GM21619 (cell line): Measurements from ENCODE around the gene TMEM255B.
"Not testable (repeated sequence)": the region's sequence is repeated elsewhere in the genome, so short reads cannot be mapped to it uniquely, and the experiment has no call there.

Source experiments
- ATAC-seq: cut with Tn5 transposase; IDR thresholded peaks from one replicate; pipeline ENCODE4 v1.9.1; 2021; ENCODE audit not compliant: unreplicated experiment

The TMEM255B gene

DNA sequence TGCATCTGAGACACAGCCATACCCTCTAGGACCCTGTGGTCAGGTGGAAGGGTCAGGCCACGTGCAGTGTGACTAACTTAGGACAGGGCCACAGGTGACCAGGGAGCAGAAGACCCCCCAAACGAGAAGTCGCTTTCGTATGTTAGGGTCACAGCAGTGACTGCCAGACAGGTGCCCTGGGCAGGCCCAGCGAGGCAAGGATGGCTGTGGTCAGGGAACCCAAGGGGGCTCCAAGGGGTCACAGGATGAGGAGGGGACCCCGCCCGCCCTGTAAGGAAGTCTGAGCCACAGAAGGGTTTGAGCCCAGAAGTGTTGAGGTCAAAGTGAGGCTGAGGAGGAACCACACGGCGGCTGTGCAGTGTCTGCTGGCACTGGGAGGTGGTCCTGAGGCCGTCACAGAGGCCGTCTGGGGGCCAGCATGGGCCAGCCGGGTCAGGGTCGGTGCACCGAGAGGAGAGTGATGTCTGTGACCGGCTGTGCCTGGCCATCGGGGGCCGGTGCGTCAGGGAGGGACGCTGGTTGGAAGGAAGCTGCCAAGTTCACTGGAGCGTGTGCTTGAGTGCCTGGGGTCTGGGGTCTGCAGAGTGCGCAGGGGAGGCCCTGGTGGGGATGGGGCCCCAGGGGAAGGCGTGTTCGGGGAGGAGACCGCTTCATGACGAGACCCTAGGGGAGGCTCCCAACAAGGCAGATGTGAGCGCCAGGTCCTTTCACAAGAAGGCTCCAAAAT, 24.8 kb upstream of the TMEM255B start:
- ATAC-seq = no peak

DNA sequence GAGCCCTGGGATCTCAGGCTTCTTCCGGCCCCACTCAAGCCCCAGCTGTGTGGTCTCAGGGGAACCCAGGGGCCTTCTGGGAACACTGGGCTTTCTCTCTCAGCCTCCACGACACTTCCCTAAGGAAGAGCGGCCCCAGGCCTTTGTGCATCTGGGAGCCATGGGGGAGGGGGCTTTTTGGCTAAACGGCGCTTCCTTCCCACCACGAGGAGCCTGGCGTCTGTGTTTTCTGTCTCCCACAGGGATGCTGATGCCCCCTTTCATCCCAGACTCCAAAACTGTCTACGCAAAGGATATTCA, 24.2 kb upstream of the TMEM255B start:
- no peak for ATAC-seq

DNA sequence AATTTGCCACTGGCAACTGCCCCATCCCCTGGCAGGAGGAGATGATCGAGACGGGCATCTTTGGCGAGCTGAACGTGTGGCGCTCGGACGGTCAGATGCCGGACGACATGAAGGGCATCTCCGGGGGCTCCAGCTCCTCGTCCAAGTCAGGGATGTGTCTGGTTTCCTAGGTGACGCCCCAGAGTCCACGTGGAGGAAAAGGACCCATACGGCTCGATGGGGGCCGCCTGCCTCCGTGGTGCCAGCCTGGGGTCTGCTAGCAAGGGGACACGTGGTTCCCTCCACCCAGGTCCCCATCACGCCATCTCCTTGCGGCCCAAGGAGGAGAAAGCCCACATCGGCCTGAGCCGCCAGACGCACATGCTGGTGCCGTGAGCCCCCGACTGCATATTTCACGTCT, 23.8 kb upstream of the TMEM255B start:
- ATAC-seq = no peak

GRCh38 chr13:113735750-113736149, 23.3 kb upstream of the TMEM255B start:
- ATAC-seq = no peak

- no peak for ATAC-seq
Measured at GRCh38 chr13:113736258-113736731, 22.7 kb upstream of the TMEM255B start.

- ATAC-seq = no peak
Measured at GRCh38 chr13:113737803-113738202, 21.2 kb upstream of the TMEM255B start.

- no peak for ATAC-seq
Measured at GRCh38 chr13:113739527-113740285, 19.3 kb upstream of the TMEM255B start.

DNA sequence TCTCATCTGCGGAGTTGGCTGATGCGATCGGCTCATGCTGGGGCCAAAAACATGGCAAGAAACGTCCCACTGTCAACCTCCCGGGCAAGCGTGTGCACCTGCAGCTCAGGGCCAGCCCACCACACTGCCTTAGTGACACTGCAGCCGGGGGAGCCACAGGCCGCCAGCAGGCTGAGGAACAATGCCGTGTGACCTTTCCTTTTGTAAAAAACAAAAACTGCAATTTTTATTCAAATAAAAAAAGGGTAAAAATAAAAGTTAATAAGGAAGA, 18.8 kb upstream of the TMEM255B start:
- ATAC-seq = no peak

GRCh38 chr13:113740661-113741060, 18.4 kb upstream of the TMEM255B start:
- no peak for ATAC-seq

- no peak for ATAC-seq
Measured at GRCh38 chr13:113741191-113741668, 17.8 kb upstream of the TMEM255B start.

DNA sequence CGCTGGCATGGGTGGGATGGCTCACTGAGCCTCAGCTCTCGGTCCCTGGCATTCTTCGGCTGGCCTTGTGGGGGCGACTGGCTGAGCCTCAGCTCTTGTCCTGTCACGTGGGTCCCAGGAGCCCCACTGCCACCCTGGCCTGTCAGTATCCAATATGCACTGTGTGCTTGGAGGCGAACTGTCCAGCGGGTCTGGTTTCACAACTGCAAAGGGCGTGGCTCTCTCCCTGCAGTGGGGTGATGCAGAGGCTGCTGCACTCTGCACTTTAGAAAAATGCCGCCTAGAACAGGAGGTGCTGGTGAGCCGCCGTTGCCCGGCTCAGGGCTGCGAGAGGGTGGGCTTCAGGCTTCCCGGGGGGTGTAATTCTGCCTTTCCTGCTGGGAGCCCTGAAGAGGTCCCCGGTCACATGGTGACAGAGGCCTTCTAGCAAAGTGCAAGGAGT, 17.0 kb upstream of the TMEM255B start:
- ATAC-seq = no peak

- ATAC-seq = no peak
Measured at GRCh38 chr13:113742445-113743120, 16.4 kb upstream of the TMEM255B start.

- ATAC-seq = no peak
Measured at GRCh38 chr13:113743366-113744195, 15.4 kb upstream of the TMEM255B start.

GRCh38 chr13:113744197-113745000, 14.6 kb upstream of the TMEM255B start:
- ATAC-seq = no peak

- ATAC-seq = no peak
Measured at GRCh38 chr13:113745059-113745458, 14.0 kb upstream of the TMEM255B start.

GRCh38 chr13:113745500-113746142, 13.4 kb upstream of the TMEM255B start:
- not testable (repeated sequence) for ATAC-seq

DNA sequence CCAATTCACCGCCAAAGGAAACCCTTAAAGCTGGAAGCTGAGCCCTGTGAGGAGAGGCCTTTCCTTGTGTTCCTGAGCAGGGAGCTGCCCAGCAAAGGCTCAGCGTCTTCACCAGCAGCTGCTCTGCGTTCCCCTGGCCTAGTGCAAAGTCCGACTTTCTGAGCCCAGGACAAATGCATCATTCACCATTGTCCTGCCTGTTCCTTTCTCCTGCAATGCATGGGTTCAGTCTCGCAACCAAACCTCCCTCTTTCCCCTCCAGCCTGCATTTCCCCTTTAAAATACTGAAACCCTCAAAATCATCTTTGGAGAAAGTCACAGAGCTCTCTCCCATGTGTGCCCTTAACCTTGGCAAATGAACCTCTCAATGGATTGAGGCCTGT, 12.9 kb upstream of the TMEM255B start:
- no peak for ATAC-seq

DNA sequence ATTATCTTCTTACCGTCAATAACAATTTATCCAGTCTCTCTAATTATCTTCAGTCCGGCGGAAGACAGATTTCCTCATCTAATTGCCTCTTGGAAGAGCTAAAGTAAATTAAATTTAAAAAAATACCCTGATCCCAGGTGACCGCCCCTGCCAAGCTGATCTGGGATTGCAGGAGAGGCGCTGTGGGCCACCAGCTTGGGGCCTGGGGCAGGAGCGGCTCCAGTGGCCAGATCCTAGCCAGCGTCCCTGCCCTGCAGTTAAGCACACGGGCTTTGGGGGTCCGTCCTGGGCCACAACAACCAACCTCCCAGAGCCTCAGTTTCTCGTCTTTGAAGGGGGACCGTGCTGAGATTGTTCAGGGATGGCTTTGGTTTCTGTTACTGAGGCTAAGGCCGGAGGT, 12.4 kb upstream of the TMEM255B start:
- ATAC-seq = no peak

DNA sequence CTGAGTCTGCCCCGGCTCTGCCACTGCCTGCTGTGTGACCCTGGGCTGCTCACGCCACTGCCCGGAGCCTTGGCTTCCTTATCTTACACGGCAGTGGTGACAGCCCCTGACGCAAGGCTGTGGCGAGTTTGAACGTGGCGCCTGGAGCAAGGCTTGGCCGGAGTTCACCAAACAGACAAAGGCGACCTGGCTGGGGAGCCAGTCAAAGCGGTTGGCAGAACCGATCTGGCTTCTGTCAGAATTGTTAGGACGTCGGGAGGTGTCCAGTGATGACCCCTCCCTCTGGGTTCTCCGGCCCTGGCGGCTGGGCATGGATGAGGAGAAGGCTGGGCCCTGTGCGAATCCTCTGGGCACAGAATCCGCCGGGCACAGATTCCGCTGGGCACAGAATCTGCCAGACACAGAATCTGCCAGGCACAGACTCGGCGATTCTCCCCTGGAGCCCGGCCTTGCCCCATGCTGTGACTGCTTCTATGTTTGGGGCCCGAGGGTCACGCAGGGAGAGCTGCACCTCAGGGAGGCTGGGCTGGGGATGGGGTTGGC, 11.7 kb upstream of the TMEM255B start:
- no peak for ATAC-seq
